Keratinocyte (primary cell): ENCODE results near the gene TBX18. TPM values are rescaled to one million over a fixed set of nuclear protein-coding genes. Genes with fewer than 3 reads are reported as not detected.

ENCODE experiments used
- DNase-seq: peaks from one replicate; pipeline ENCODE4 v3.0.0-alpha.2; 2011; ENCODE audit warnings: low read depth, missing footprints, low spot score
- FAIRE-seq: peaks from 2 replicates; lab custom pipeline; 2011; peaks lifted over from hg19 to GRCh38; lab: Jason Lieb, UNC
- H2AFZ ChIP-seq: 2 replicates; pipeline ENCODE4 v1.6.0; 2012; ENCODE audit warnings: low read length, control low read depth, inconsistent platforms; ENCODE audit not compliant: control insufficient read depth
- H3K27ac ChIP-seq: 2 replicates; pipeline ENCODE4 v1.5.1; 2011; ENCODE audit warnings: low read length; ENCODE audit not compliant: control insufficient read depth, insufficient read depth
- H3K27me3 ChIP-seq: 3 replicates; pipeline ENCODE4 v1.6.0; 2011; ENCODE audit warnings: low read length; ENCODE audit not compliant: control insufficient read depth, insufficient read depth; ENCODE audit errors: extremely low read depth
- H3K36me3 ChIP-seq, 2 experiments: 2 replicates in 1 of 2; 3 replicates in 1 of 2; pipeline ENCODE4 v1.5.1; 2011; ENCODE audit warnings: low read length in 2 of 2, mild to moderate bottlenecking in 1 of 2; ENCODE audit not compliant: control insufficient read depth in 2 of 2, insufficient read depth in 2 of 2; ENCODE audit errors: extremely low read depth in 1 of 2
- H3K4me1 ChIP-seq: 3 replicates; pipeline ENCODE4 v1.5.1; 2011; ENCODE audit warnings: low read length; ENCODE audit not compliant: control insufficient read depth, insufficient read depth; ENCODE audit errors: extremely low read depth
- H3K4me2 ChIP-seq: 3 replicates; pipeline ENCODE4 v1.6.0; 2011; ENCODE audit warnings: low read depth, low read length; ENCODE audit not compliant: control insufficient read depth, insufficient read depth; ENCODE audit errors: extremely low read depth
- H3K4me3 ChIP-seq, 3 experiments: fragments of 200-600 bp in 1 of 3; sonication (generic) in 1 of 3; 2 replicates in 2 of 3; 3 replicates in 1 of 3; pipeline ENCODE4 v1.5.1; 2011 to 2016; ENCODE audit warnings: low read length in 3 of 3, mild to moderate bottlenecking in 3 of 3, control low read depth in 2 of 3, inconsistent platforms in 1 of 3, low read depth in 1 of 3, mixed read lengths in 1 of 3, mixed run types in 1 of 3, moderate library complexity in 1 of 3; ENCODE audit not compliant: control insufficient read depth in 2 of 3, insufficient read depth in 2 of 3; ENCODE audit errors: extremely low read depth in 1 of 3
- H3K79me2 ChIP-seq: 2 replicates; pipeline ENCODE4 v1.6.0; 2012; ENCODE audit warnings: low read length; ENCODE audit not compliant: control insufficient read depth, insufficient read depth
- H3K9ac ChIP-seq: 3 replicates; pipeline ENCODE4 v1.6.0; 2011; ENCODE audit warnings: low read length; ENCODE audit not compliant: control insufficient read depth, insufficient read depth; ENCODE audit errors: extremely low read depth
- H3K9me1 ChIP-seq: 3 replicates; pipeline ENCODE4 v1.6.0; 2011; ENCODE audit warnings: low read length; ENCODE audit not compliant: control insufficient read depth, insufficient read depth; ENCODE audit errors: extremely low read depth
- H3K9me3 ChIP-seq: 2 replicates; pipeline ENCODE4 v1.5.1; 2012; ENCODE audit warnings: low read depth, low read length; ENCODE audit not compliant: control insufficient read depth
- H4K20me1 ChIP-seq: 3 replicates; pipeline ENCODE4 v1.6.0; 2011; ENCODE audit warnings: low read length; ENCODE audit not compliant: control insufficient read depth, insufficient read depth; ENCODE audit errors: extremely low read depth
- EZH2 ChIP-seq: IDR thresholded peaks from one replicate; pipeline ENCODE4 v1.6.1; 2012; ENCODE audit warnings: inconsistent platforms, mild to moderate bottlenecking, low read length, moderate library complexity
- dilution Hi-C: fragments of 300-500 bp; cut with MboI; formaldehyde crosslinking; loops from one replicate; pipeline ENCODE4 v1.7.0; 2020; ENCODE audit warnings: low sequenced_read_pairs; ENCODE audit not compliant: extremely low pct_ligation_motif_present
- polyA plus RNA-seq, 5 experiments: library from polyadenylated mRNA; depleted of rRNA in 3 of 5; stranded (reverse) in 3 of 5; stranded (forward) in 1 of 5; unstranded in 1 of 5; fragments of >200 nt; gene quantifications; 1 replicate in 1 of 5; 2 replicates in 3 of 5; 3 replicates in 1 of 5; pipeline versions ENCODE4 v1.2.1 to v1.2.3, GENCODE V29; 2011 to 2012; ENCODE audit warnings: missing spikeins in 2 of 5, low read depth in 1 of 5, low replicate concordance in 1 of 5
- TF ChIP-seq, protein P1 (sequence below), 3 experiments: IDR thresholded peaks in 1 of 3; conservative IDR thresholded peaks in 1 of 3; optimal IDR thresholded peaks in 1 of 3; 2 replicates in 2 of 3; 3 replicates in 1 of 3; pipeline versions ENCODE3 to v1.5.1; 2011; ENCODE audit warnings: low read length in 3 of 3, mild to moderate bottlenecking in 3 of 3, moderate library complexity in 2 of 3, control low read depth in 1 of 3, inconsistent platforms in 1 of 3; ENCODE audit not compliant: insufficient read depth in 2 of 3; ENCODE audit errors: extremely low read depth in 1 of 3

Gene TBX18
- polyA plus RNA-seq, 1 donor (not counting 4 experiments of a cell fraction or from before 2014, with no cell fraction given), result 0.03 TPM

DNA sequence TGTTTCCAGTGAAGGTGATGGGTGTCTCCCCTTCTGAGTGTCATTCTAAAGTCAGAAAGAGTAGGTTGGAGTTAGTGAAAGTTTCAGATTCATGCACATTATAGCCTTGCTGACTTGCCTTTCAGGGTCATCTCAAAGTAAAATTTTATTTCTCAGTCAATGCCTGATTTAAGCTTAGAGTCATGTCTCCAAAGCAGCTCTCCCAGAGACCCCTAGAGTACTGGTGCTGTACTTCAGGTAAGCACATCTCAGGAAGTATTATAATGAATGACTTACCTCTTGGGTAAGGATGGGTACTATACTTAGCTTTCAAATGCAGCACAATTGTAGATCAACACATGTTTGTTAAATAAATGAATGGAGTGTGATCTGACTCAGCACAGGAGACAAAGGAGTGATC is 116.0 kb downstream of the TBX18 start:
- no peak overlapping the region for H3K27ac ChIP-seq
- no peak overlapping the region for H3K4me3 ChIP-seq
- no peak overlapping the region for H2AFZ ChIP-seq
- H3K9me3 ChIP-seq, result no peaks in the 10 kb centered on the region
- no peak overlapping the region for H3K9ac ChIP-seq
- no peaks in the 10 kb centered on the region for H3K36me3 ChIP-seq
- dilution Hi-C loops, result no loop called here
- H3K4me2 ChIP-seq, result no peak overlapping the region
- no peaks in the 10 kb centered on the region for H3K27me3 ChIP-seq
- no peak for FAIRE-seq
- no peaks in the 10 kb centered on the region for H3K9me1 ChIP-seq
- TF ChIP-seq, protein P1, sequence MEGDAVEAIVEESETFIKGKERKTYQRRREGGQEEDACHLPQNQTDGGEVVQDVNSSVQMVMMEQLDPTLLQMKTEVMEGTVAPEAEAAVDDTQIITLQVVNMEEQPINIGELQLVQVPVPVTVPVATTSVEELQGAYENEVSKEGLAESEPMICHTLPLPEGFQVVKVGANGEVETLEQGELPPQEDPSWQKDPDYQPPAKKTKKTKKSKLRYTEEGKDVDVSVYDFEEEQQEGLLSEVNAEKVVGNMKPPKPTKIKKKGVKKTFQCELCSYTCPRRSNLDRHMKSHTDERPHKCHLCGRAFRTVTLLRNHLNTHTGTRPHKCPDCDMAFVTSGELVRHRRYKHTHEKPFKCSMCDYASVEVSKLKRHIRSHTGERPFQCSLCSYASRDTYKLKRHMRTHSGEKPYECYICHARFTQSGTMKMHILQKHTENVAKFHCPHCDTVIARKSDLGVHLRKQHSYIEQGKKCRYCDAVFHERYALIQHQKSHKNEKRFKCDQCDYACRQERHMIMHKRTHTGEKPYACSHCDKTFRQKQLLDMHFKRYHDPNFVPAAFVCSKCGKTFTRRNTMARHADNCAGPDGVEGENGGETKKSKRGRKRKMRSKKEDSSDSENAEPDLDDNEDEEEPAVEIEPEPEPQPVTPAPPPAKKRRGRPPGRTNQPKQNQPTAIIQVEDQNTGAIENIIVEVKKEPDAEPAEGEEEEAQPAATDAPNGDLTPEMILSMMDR (optimal IDR thresholded peaks at IDR 0.05 in 1 of 3, IDR thresholded peaks at IDR 0.05 in 1 of 3, conservative IDR thresholded peaks at IDR 0.05 in 1 of 3; ENCODE audit: extremely low read depth in 1 of 3, insufficient read depth in 2 of 3, low read length in 3 of 3), result no peak
- TF ChIP-seq EZH2, result no peak
- H3K4me1 ChIP-seq, result no peaks in the 10 kb centered on the region
- no peak for DNase-seq
- H3K79me2 ChIP-seq, result no peaks in the 10 kb centered on the region
- no peaks in the 10 kb centered on the region for H4K20me1 ChIP-seq

- H3K9ac ChIP-seq, result no peak overlapping the region
- DNase-seq, result no peak
- no peaks in the 10 kb centered on the region for H3K36me3 ChIP-seq
- no peak overlapping the region for H3K27ac ChIP-seq
- H3K9me1 ChIP-seq, result no peaks in the 10 kb centered on the region
- TF ChIP-seq, protein P1 (optimal IDR thresholded peaks at IDR 0.05 in 1 of 3, IDR thresholded peaks at IDR 0.05 in 1 of 3, conservative IDR thresholded peaks at IDR 0.05 in 1 of 3; ENCODE audit: extremely low read depth in 1 of 3, insufficient read depth in 2 of 3, low read length in 3 of 3), result no peak
- TF ChIP-seq EZH2, result no peak
- H3K4me3 ChIP-seq, result no peak overlapping the region
- H3K4me2 ChIP-seq, result no peak overlapping the region
- dilution Hi-C loops, result no loop called here
- no peaks in the 10 kb centered on the region for H3K27me3 ChIP-seq
- FAIRE-seq, result no peak
- no peaks in the 10 kb centered on the region for H3K79me2 ChIP-seq
- no peaks in the 10 kb centered on the region for H4K20me1 ChIP-seq
- H2AFZ ChIP-seq, result no peak overlapping the region
- H3K9me3 ChIP-seq, result no peaks in the 10 kb centered on the region
- no peaks in the 10 kb centered on the region for H3K4me1 ChIP-seq
These were observed 118.7 kb downstream of the TBX18 start for GRCh38 chr6:84645563-84646266.
